Measurements from ENCODE around the gene RAD18.

GRCh38 chr3:8978551-8978950, 15.3 kb upstream of the RAD18 start:
- TF ChIP-seq POLR2A (IDR thresholded peaks at IDR 0.05) (no peak), CTCF (IDR thresholded peaks at IDR 0.05) (no peak)
